H9 (cell line): ENCODE results near the gene GOLGA1. TPM values are rescaled to one million over a fixed set of nuclear protein-coding genes. Genes with fewer than 3 reads are reported as not detected.

Experiments used
- DNase-seq: peaks from one replicate; pipeline ENCODE4 v3.0.0-alpha.2; 2017
- H2AFZ ChIP-seq: one replicate; pipeline ENCODE4 v1.6.1; 2013; ENCODE audit warnings: mild to moderate bottlenecking, low read length, control low read depth, moderate library complexity
- H2AK5ac ChIP-seq: 2 replicates; pipeline ENCODE4 v1.6.1; 2013; ENCODE audit warnings: low read length, control low read depth, mixed read lengths; ENCODE audit not compliant: insufficient read length
- H2BK120ac ChIP-seq: one replicate; pipeline ENCODE4 v1.6.1; 2013; ENCODE audit warnings: low read depth, mild to moderate bottlenecking, low read length, control low read depth, inconsistent platforms; ENCODE audit not compliant: poor library complexity, severe bottlenecking
- H2BK12ac ChIP-seq: 2 replicates; pipeline ENCODE4 v1.6.1; 2013; ENCODE audit warnings: low read length, control low read depth, mixed read lengths, low read depth; ENCODE audit not compliant: insufficient read length
- H2BK15ac ChIP-seq: 2 replicates; pipeline ENCODE4 v1.6.1; 2013; ENCODE audit warnings: low read depth, low read length, control low read depth
- H2BK20ac ChIP-seq: one replicate; pipeline ENCODE4 v1.6.1; 2013; ENCODE audit warnings: low read depth, mild to moderate bottlenecking, low read length, control low read depth, inconsistent platforms; ENCODE audit not compliant: poor library complexity, severe bottlenecking
- H2BK5ac ChIP-seq: 2 replicates; pipeline ENCODE4 v1.6.1; 2013; ENCODE audit warnings: low read length, control low read depth, mixed read lengths; ENCODE audit not compliant: insufficient read length
- H3K14ac ChIP-seq: 2 replicates; pipeline ENCODE4 v1.6.1; 2013; ENCODE audit warnings: low read length, control low read depth; ENCODE audit not compliant: insufficient read depth
- H3K18ac ChIP-seq: 2 replicates; pipeline ENCODE4 v1.6.1; 2013; ENCODE audit warnings: low read depth, mild to moderate bottlenecking, mixed read lengths, low read length, control low read depth; ENCODE audit not compliant: insufficient read length
- H3K23ac ChIP-seq: 2 replicates; pipeline ENCODE4 v1.6.1; 2013; ENCODE audit warnings: low read length, control low read depth, mixed read lengths, low read depth; ENCODE audit not compliant: insufficient read length
- H3K23me2 ChIP-seq: 2 replicates; pipeline ENCODE4 v1.6.1; 2013; ENCODE audit warnings: low read depth, mild to moderate bottlenecking, mixed read lengths, low read length, control low read depth; ENCODE audit not compliant: insufficient read length, poor library complexity, severe bottlenecking
- H3K27ac ChIP-seq: 2 replicates; pipeline ENCODE4 v1.5.1; 2013; ENCODE audit warnings: low read length, control low read depth, mixed read lengths, low read depth; ENCODE audit not compliant: insufficient read length
- H3K27me3 ChIP-seq: 2 replicates; pipeline ENCODE4 v1.6.1; 2013; ENCODE audit warnings: low read length, control low read depth, inconsistent platforms; ENCODE audit not compliant: insufficient read depth
- H3K4ac ChIP-seq: 2 replicates; pipeline ENCODE4 v1.6.1; 2013; ENCODE audit warnings: low read depth, mild to moderate bottlenecking, control low read depth, inconsistent platforms, low read length, moderate library complexity
- H3K4me1 ChIP-seq: 2 replicates; pipeline ENCODE4 v1.6.1; 2013; ENCODE audit warnings: low read length, control low read depth, inconsistent platforms; ENCODE audit not compliant: insufficient read depth
- H3K4me2 ChIP-seq: 2 replicates; pipeline ENCODE4 v1.6.1; 2013; ENCODE audit warnings: low read length, control low read depth, mixed read lengths; ENCODE audit not compliant: insufficient read length, insufficient read depth
- H3K56ac ChIP-seq: 2 replicates; pipeline ENCODE4 v1.6.1; 2013; ENCODE audit warnings: low read depth, mild to moderate bottlenecking, mixed read lengths, low read length, control low read depth; ENCODE audit not compliant: insufficient read length
- H3K79me1 ChIP-seq: 2 replicates; pipeline ENCODE4 v1.6.1; 2013; ENCODE audit warnings: low read depth, mild to moderate bottlenecking, moderate library complexity, low read length, control low read depth, inconsistent platforms; ENCODE audit not compliant: insufficient read depth, poor library complexity, severe bottlenecking
- H3K79me2 ChIP-seq: 2 replicates; pipeline ENCODE4 v1.6.1; 2013; ENCODE audit warnings: low read length, control low read depth, inconsistent platforms; ENCODE audit not compliant: insufficient read depth
- H3K9ac ChIP-seq: 2 replicates; pipeline ENCODE4 v1.6.1; 2013; ENCODE audit warnings: low read length, control low read depth, mixed read lengths; ENCODE audit not compliant: insufficient read length; ENCODE audit errors: extremely low read depth
- H3K9me3 ChIP-seq: one replicate; pipeline ENCODE4 v1.6.1; 2013; ENCODE audit warnings: low read depth, low read length, inconsistent platforms; ENCODE audit not compliant: control insufficient read depth
- H3T11ph ChIP-seq: one replicate; pipeline ENCODE4 v1.6.1; 2013; ENCODE audit warnings: mild to moderate bottlenecking, low read length, control low read depth, inconsistent platforms
- H4K20me1 ChIP-seq: one replicate; pipeline ENCODE4 v1.6.1; 2013; ENCODE audit not compliant: control insufficient read depth, insufficient read length, insufficient read depth
- H4K5ac ChIP-seq: 2 replicates; pipeline ENCODE4 v1.6.1; 2013; ENCODE audit warnings: low read depth, mild to moderate bottlenecking, mixed read lengths, low read length, control low read depth; ENCODE audit not compliant: insufficient read length
- H4K8ac ChIP-seq: replicated peaks from 2 replicates; pipeline ENCODE4 v1.6.1; 2013; ENCODE audit warnings: low read length, control low read depth, mixed read lengths, low read depth; ENCODE audit not compliant: insufficient read length
- H4K91ac ChIP-seq: 2 replicates; pipeline ENCODE4 v1.6.1; 2013; ENCODE audit warnings: low read depth, mild to moderate bottlenecking, moderate library complexity, mixed read lengths, low read length, control low read depth; ENCODE audit not compliant: insufficient read length
- H3K27ac Mint-ChIP-seq, 3 experiments: 2 replicates in 2 of 3; 3 replicates in 1 of 3; pipeline ENCODE4 v1.8.0; 2020 to 2021; ENCODE audit warnings: mixed read lengths in 3 of 3, mild to moderate bottlenecking in 1 of 3, moderate library complexity in 1 of 3
- H3K27me3 Mint-ChIP-seq: 2 replicates; pipeline ENCODE4 v1.8.0; 2021; ENCODE audit warnings: low read depth, mild to moderate bottlenecking, moderate library complexity, mixed read lengths
- H3K36me3 Mint-ChIP-seq, 3 experiments: 2 replicates in 2 of 3; 3 replicates in 1 of 3; pipeline ENCODE4 v1.8.0; 2020 to 2021; ENCODE audit warnings: low read depth in 3 of 3, mixed read lengths in 3 of 3; ENCODE audit not compliant: insufficient read depth in 1 of 3
- H3K4me1 Mint-ChIP-seq, 2 experiments: 2 replicates each; pipeline ENCODE4 v1.8.0; 2020; ENCODE audit warnings: mixed read lengths in 2 of 2
- H3K4me3 Mint-ChIP-seq, 2 experiments: 2 replicates in 1 of 2; 3 replicates in 1 of 2; pipeline ENCODE4 v1.8.0; 2020 to 2021; ENCODE audit warnings: mild to moderate bottlenecking in 2 of 2, mixed read lengths in 2 of 2, moderate library complexity in 1 of 2
- H3K9me3 Mint-ChIP-seq, 2 experiments: 2 replicates in 1 of 2; 3 replicates in 1 of 2; pipeline ENCODE4 v1.8.0; 2020; ENCODE audit warnings: mild to moderate bottlenecking in 2 of 2, mixed read lengths in 2 of 2, moderate library complexity in 1 of 2
- WGBS: extraction: QIAGEN DNeasy Blood & Tissue Kit; methylation state at CpG from one replicate; pipeline ENCODE4 v1.1.7; 2013; ENCODE audit warnings: missing lambda C conversion rate, low lambda C conversion rate, mixed read lengths; ENCODE audit not compliant: insufficient read length; ENCODE audit errors: extremely low coverage; 5-methylcytosine and 5-hydroxymethylcytosine counted together
- total RNA-seq: library from RNA; stranded (reverse); gene quantifications from 2 replicates; pipeline ENCODE4 v1.2.1, GENCODE V29; 2021
- TF ChIP-seq, protein P1 (sequence below): fragments of 200-600 bp; sonication (generic); conservative IDR thresholded peaks from 3 replicates; pipeline ENCODE4 v1.8.0; 2021; ENCODE audit warnings: antibody characterized with exemption, mild to moderate bottlenecking

The GOLGA1 gene
- total RNA-seq, 1 experiment from 2014 or later = 7.6 TPM

DNA sequence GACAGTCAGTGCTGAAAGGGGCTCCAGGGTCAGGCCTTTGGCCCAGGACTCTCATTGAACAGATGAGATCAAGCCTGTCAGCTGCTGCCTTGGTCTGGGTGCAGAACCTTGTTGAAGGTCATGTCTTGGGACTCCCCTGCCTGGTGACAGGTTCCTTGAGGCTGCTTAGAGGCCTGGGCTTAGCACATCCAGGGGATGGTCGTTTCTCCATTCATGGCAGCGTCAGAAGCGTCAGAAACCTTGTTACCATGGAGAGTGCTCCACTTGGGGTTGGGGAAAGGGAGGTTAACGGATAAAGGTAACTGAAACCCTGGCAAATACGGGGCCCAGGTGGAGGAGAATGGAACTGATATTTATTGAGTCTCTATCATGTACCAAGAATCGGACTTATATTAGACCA lies 70.2 kb downstream of the GOLGA1 start:
- Histone ChIP-seq H3T11ph (no peak overlapping the region), H4K91ac (no peak overlapping the region), H2BK15ac (no peak overlapping the region), H3K18ac (no peak overlapping the region), H3K27ac (no peak overlapping the region), H4K8ac (no peak overlapping the region), H2AFZ (no peak overlapping the region), H3K23ac (no peak overlapping the region), H3K14ac (no peak overlapping the region), H3K9me3 (no peaks in the 10 kb centered on the region), H2BK20ac (no peak overlapping the region), H2BK12ac (no peak overlapping the region), H4K20me1 (no peaks in the 10 kb centered on the region), H3K27me3 (no peaks in the 10 kb centered on the region), H3K9ac (peak overlapping the region; percentile 88), H2BK120ac (no peak overlapping the region), H3K4me1 (peaks cover 6% of the 10 kb centered on the region), H3K79me1 (peaks cover 9% of the 10 kb centered on the region), H3K4me2 (peak overlapping the region; percentile 93), H3K79me2 (peaks cover 27% of the 10 kb centered on the region; the same call in 1 of the 2 replicates), H3K23me2 (peaks cover 8% of the 10 kb centered on the region), H4K5ac (no peak overlapping the region), H2BK5ac (no peak overlapping the region), H2AK5ac (no peak overlapping the region), H3K56ac (no peak overlapping the region), H3K4ac (no peak overlapping the region)
- H3K27me3 Mint-ChIP-seq = no peaks in the 10 kb centered on the region
- H3K36me3 Mint-ChIP-seq = peaks cover 26 to 47% (median 37%) of the 10 kb centered on the region in 3 experiments
- H3K9me3 Mint-ChIP-seq = no peaks in the 10 kb centered on the region; a peak in 1 of 5 replicates
- 0 out of 7 replicates have a peak overlapping the region, but pooled peaks of 1 of the 3 experiments have one; percentile 39 for H3K27ac Mint-ChIP-seq
- DNase-seq = no peak
- peaks cover 36 to 44% of the 10 kb centered on the region in 2 experiments for H3K4me1 Mint-ChIP-seq
- no CpG with 5 or more reads among the region's 6 CpGs for WGBS
- TF ChIP-seq, protein P1, sequence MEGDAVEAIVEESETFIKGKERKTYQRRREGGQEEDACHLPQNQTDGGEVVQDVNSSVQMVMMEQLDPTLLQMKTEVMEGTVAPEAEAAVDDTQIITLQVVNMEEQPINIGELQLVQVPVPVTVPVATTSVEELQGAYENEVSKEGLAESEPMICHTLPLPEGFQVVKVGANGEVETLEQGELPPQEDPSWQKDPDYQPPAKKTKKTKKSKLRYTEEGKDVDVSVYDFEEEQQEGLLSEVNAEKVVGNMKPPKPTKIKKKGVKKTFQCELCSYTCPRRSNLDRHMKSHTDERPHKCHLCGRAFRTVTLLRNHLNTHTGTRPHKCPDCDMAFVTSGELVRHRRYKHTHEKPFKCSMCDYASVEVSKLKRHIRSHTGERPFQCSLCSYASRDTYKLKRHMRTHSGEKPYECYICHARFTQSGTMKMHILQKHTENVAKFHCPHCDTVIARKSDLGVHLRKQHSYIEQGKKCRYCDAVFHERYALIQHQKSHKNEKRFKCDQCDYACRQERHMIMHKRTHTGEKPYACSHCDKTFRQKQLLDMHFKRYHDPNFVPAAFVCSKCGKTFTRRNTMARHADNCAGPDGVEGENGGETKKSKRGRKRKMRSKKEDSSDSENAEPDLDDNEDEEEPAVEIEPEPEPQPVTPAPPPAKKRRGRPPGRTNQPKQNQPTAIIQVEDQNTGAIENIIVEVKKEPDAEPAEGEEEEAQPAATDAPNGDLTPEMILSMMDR = no peak
- H3K4me3 Mint-ChIP-seq = peak overlapping the region; percentile 87 to 95
